ENCODE measurements around the gene TMEM208.

The TMEM208 gene

DNA sequence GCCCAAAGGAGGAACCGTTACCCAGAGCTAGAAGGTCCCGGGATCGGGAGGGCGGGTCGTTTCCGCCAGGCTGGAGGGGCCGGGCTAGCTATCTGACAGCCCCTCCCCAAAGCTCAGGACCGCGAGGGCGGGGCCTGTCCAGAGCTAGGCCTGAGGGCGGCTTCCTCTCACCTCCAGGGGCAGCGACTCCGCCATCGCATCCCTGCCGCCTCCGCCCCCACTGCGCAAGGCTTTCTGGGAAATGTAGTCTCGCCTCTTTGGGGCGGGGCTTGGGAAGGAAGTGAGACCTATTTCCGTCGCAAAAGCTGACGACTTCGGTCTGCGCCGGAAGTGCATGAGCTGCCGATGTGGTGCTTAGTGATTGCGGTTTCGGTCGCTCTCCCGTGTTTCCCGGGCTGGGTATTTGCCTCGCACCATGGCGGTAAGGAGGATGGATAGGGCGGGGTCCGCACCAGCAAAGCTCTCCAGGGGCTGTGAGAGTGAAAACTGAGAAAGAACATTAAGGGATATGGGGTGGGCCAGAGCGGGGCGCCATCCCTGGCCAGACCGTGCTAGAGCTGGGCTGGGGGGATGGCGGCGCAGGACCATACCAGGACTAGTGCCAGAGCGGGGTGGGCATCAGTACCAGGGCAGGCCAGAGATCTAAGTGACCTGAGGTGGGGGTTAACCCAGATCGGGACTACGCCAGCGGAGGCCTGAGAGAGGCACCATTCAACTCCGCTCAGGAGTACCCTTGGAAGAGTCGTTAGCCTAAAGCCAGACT lies at the start of gene TMEM208:
Gene TMEM208, plus strand, starts transcription at position 327 of the 763 bp plus-strand sequence. Its CDS starts 89 bp downstream, at position 416.
- H3K4me3 ChIP-seq (ENCODE audit: low read depth in 1 of 2, low read length in 1 of 2), result peak within 1 kb of the TSS; percentile 65 to 84
- H3K36me3 ChIP-seq, result peaks cover 39% of the 10 kb centered on the region
- TF ChIP-seq, protein P1, sequence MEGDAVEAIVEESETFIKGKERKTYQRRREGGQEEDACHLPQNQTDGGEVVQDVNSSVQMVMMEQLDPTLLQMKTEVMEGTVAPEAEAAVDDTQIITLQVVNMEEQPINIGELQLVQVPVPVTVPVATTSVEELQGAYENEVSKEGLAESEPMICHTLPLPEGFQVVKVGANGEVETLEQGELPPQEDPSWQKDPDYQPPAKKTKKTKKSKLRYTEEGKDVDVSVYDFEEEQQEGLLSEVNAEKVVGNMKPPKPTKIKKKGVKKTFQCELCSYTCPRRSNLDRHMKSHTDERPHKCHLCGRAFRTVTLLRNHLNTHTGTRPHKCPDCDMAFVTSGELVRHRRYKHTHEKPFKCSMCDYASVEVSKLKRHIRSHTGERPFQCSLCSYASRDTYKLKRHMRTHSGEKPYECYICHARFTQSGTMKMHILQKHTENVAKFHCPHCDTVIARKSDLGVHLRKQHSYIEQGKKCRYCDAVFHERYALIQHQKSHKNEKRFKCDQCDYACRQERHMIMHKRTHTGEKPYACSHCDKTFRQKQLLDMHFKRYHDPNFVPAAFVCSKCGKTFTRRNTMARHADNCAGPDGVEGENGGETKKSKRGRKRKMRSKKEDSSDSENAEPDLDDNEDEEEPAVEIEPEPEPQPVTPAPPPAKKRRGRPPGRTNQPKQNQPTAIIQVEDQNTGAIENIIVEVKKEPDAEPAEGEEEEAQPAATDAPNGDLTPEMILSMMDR (IDR thresholded peaks at IDR 0.05), result peak; percentile 87
- peak within 1 kb of the TSS; percentile 86 for H3K27ac ChIP-seq
- H3K27me3 ChIP-seq, result no peaks in the 10 kb centered on the region
- H3K4me1 ChIP-seq (ENCODE audit: control insufficient read depth in 1 of 2, insufficient read depth in 1 of 2, low read depth in 1 of 2, low read length in 1 of 2), result peaks cover 16 to 17% of the 10 kb centered on the region in 2 experiments
- no peaks in the 10 kb centered on the region for H3K9me3 ChIP-seq

DNA sequence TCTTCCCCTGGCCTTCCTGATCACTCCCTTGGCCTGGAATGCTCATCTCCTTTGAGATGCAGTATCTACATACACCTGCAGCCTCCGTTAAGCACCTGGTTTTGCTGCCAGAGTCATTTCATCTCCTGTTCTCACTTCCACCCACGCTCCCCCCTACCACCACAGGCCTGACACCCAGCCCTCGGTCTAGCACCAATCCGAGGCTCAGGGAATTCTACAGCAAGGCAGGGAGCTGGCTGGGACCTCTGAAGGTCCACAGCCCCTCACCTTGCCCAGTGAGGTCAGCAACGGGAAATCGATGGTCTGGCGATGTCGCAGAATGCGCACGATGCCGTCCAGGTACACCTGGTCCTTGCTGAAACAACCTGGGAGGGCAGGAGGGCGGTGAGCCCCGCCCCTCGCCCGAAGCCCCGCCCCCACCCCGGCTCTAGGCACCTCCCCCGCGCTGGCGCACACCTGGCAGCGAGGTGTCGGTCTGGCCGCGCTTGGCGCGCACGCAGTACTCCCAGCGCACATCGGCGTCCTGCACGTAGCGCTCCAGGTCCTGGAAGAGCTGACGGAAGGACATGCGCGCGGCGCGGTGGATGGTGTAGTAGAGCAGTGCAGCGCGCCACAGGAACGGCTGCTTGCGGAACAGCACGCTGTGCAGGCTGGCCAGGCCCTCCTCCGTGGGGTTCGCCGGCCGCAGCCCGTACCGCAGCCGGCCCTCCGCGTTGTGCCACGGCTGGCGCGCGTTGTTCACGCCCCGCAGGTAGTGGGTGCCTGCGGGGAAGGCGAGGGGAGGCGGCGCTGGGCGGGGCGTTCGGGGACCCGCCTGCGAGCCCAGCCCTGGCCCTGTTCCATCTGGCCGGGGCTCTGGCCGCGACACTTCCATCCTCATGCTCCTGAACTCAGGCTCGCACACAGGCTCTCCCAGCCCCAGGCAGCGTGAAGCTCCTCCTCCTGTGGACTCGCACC lies 48.9 kb upstream of the TMEM208 start:
- Histone ChIP-seq H3K36me3 (no peaks in the 10 kb centered on the region), H3K9me3 (no peaks in the 10 kb centered on the region), H3K4me1 (ENCODE audit: control insufficient read depth in 1 of 2, insufficient read depth in 1 of 2, low read depth in 1 of 2, low read length in 1 of 2) (peaks cover 27 to 29% of the 10 kb centered on the region in 2 experiments), H3K4me3 (ENCODE audit: low read depth in 1 of 2, low read length in 1 of 2) (peak overlapping the region; percentile 27 to 59), H3K27ac (no peak overlapping the region), H3K27me3 (peaks cover 67% of the 10 kb centered on the region)
- TF ChIP-seq, protein P1 (IDR thresholded peaks at IDR 0.05), result peak; percentile 17

DNA sequence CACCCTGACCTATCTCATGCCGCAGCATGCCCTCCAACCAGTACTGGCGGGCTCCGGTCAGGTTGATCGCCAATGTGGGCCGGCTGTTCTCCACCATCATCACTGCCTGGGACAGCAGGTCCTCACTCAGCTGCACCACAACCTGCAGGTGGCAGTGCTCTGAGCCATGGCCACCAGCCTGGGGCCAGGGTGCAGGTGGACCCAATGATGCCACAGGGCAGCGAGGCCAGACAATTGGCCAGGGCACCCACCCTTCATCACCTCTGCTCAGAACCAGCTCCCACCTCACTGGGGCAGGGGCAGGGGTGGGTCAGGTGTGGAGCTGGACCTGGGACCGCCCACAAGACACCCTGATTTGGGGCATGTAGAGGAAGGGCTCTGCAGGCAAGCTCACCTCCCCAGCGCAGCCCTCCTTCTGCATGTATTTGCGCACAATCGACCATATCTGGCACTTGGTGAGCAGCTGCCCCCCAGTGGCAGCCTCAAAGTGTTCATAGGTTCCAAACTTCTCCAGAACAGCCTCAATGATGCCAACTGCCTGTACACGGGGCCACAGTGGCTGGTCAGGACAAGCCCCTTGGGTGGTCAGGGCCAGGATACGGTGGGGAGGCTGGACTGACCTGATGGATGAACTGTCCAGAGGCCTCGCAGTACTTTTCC lies 47.4 kb upstream of the TMEM208 start:
- Histone ChIP-seq H3K9me3 (no peaks in the 10 kb centered on the region), H3K4me1 (ENCODE audit: control insufficient read depth in 1 of 2, insufficient read depth in 1 of 2, low read depth in 1 of 2, low read length in 1 of 2) (peaks cover 21 to 23% of the 10 kb centered on the region in 2 experiments), H3K27me3 (peaks cover 56% of the 10 kb centered on the region), H3K36me3 (no peaks in the 10 kb centered on the region), H3K4me3 (ENCODE audit: low read depth in 1 of 2, low read length in 1 of 2) (no peak overlapping the region), H3K27ac (no peak overlapping the region)
- TF ChIP-seq, protein P1 (IDR thresholded peaks at IDR 0.05), result no peak

DNA sequence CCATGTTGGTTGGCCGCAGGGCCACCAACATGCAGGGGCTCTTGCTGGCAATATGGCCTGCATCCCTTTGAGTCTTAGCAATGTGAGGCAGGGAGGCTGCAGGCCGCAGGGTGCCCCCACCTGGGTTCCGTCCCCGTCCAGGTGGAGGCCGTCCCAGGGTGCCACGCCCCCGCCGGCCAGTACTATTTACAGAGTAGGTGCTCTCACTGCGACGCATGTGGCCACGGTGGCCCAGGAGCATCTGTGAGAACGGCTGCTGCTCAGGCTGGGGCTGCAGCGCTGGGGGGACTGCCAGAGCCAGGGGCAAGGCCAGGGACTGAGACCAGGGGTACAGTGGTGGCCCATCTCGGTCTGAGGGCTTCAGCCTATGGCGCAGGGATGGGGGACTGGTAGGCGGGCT lies 46.8 kb upstream of the TMEM208 start:
- Histone ChIP-seq H3K9me3 (no peaks in the 10 kb centered on the region), H3K4me3 (ENCODE audit: low read depth in 1 of 2, low read length in 1 of 2) (no peak overlapping the region), H3K27me3 (peaks cover 56% of the 10 kb centered on the region), H3K36me3 (no peaks in the 10 kb centered on the region), H3K27ac (no peak overlapping the region), H3K4me1 (ENCODE audit: control insufficient read depth in 1 of 2, insufficient read depth in 1 of 2, low read depth in 1 of 2, low read length in 1 of 2) (peaks cover 26 to 27% of the 10 kb centered on the region in 2 experiments)
- TF ChIP-seq, protein P1 (IDR thresholded peaks at IDR 0.05), result no peak

DNA sequence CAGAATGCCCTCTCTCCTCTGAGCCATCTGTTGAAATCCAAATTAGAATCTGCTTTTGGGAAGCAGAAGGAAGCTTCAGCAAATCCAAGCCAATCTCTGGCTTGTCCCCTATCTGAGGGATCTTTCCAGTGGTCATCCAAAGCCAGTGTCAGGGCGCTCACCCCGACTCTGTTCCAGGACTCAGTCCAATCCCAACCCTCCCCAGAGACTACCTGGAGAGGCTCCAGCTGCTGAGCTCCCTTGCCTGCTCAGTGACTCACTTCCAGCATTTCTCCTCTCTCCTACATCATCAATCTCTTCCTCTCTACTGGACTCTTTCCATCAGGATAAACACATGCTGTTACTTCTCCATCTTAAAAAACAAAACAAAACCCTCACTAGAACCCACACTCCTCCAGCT lies 45.6 kb upstream of the TMEM208 start:
- H3K4me1 ChIP-seq (ENCODE audit: control insufficient read depth in 1 of 2, insufficient read depth in 1 of 2, low read depth in 1 of 2, low read length in 1 of 2), result peaks cover 34 to 36% of the 10 kb centered on the region in 2 experiments

More for the DNA sequence above, 45.6 kb upstream of the TMEM208 start:
- Histone ChIP-seq H3K36me3 (no peaks in the 10 kb centered on the region), H3K27ac (no peak overlapping the region), H3K27me3 (peaks cover 56% of the 10 kb centered on the region), H3K4me3 (ENCODE audit: low read depth in 1 of 2, low read length in 1 of 2) (no peak overlapping the region), H3K9me3 (no peaks in the 10 kb centered on the region)
- TF ChIP-seq, protein P1 (IDR thresholded peaks at IDR 0.05), result no peak
